ENCODE measurements around the gene SLC4A1.

Gene SLC4A1

DNA sequence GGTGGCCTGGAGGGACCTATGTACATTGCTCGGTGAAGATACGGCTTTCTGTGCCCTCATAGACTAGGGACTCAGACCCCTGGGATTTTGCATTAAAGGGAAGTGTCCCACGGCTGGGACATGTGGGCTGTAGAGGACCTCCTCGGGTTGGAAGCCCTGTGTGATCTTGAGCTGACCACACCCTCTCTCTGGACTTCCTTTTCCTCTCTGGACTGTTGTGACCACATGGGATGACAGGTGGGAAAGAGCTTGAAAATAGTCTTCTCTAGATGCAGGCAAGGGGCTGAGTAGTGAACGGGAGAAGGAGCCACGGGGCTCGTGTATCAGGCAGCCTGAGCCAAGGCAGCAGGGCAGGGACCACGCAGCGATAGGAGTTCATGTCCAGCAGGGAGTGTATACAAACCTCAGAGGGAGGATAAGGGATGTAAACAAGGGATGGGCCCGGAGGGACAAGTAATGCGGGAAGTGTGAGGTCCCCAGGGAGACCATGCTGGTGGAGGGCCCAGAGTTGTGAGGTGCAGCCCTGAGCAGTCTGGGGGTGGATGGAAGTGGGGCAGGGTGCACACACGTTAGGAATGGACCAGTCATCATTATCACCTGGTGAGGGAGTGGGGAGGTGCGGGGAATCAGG, 4.5 kb upstream of the SLC4A1 start:
- 85 to 88% methylated on average over 13 of the region's 13 CpGs for WGBS, 2 experiments
- no peak overlapping the region for H3K27ac ChIP-seq (ENCODE audit: insufficient read depth, low read depth, low read length, poor library complexity, severe bottlenecking)
- H3K27me3 ChIP-seq (ENCODE audit: control insufficient read depth, insufficient read depth, low read length, poor library complexity, severe bottlenecking) = no peaks in the 10 kb centered on the region
- peaks cover 11% of the 10 kb centered on the region for H3K4me1 ChIP-seq (ENCODE audit: control insufficient read depth, insufficient read depth, low read length)
- no peak overlapping the region for H3K4me3 ChIP-seq (ENCODE audit: insufficient read depth, low read depth, low read length)
- H3K9me3 ChIP-seq (ENCODE audit: control insufficient read depth, low read length) = no peaks in the 10 kb centered on the region
- no peaks in the 10 kb centered on the region for H3K36me3 ChIP-seq (ENCODE audit: control insufficient read depth, insufficient read depth, low read length)

DNA sequence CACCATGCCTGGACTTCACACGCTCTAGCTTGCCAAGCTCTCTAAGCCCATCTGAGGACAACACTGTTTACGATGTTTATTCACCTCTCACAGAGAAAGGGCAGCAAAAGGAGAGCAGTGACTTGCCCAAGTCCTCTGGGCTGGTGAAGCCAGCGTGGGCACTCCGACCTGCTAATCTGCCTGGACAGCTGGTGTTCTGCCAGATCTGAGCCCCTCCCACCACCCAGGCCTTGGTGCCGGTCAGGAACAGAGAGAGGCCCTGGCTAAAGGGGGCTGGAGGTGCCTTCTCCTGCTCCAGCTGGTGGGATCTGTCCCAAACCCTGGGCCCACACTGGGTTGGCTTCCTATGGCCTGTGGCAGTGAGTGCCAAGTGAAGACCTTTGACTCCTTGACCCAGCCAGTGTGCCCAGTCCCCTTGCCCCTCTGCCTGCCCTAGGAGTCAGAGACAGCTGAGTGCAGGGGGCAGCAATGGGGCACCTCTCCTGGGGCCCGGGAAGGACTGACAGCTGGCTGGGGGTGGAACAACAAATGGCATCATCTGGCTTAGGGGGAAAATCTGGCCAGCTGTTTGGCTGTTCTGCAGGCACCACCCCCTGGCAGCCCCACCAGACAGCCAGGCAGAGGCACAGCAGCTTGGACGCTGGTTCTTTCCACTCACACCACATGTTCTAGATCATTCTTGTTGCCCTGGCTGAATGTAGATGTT, 1.8 kb upstream of the SLC4A1 start:
- Histone ChIP-seq H3K27ac (ENCODE audit: insufficient read depth, low read depth, low read length, poor library complexity, severe bottlenecking) (no peak overlapping the region), H3K4me1 (ENCODE audit: control insufficient read depth, insufficient read depth, low read length) (peaks cover 11% of the 10 kb centered on the region), H3K4me3 (ENCODE audit: insufficient read depth, low read depth, low read length) (no peak overlapping the region), H3K36me3 (ENCODE audit: control insufficient read depth, insufficient read depth, low read length) (no peaks in the 10 kb centered on the region), H3K27me3 (ENCODE audit: control insufficient read depth, insufficient read depth, low read length, poor library complexity, severe bottlenecking) (no peaks in the 10 kb centered on the region), H3K9me3 (ENCODE audit: control insufficient read depth, low read length) (no peaks in the 10 kb centered on the region)
- 86 to 88% methylated on average over 7 of the region's 7 CpGs for WGBS, 2 experiments

DNA sequence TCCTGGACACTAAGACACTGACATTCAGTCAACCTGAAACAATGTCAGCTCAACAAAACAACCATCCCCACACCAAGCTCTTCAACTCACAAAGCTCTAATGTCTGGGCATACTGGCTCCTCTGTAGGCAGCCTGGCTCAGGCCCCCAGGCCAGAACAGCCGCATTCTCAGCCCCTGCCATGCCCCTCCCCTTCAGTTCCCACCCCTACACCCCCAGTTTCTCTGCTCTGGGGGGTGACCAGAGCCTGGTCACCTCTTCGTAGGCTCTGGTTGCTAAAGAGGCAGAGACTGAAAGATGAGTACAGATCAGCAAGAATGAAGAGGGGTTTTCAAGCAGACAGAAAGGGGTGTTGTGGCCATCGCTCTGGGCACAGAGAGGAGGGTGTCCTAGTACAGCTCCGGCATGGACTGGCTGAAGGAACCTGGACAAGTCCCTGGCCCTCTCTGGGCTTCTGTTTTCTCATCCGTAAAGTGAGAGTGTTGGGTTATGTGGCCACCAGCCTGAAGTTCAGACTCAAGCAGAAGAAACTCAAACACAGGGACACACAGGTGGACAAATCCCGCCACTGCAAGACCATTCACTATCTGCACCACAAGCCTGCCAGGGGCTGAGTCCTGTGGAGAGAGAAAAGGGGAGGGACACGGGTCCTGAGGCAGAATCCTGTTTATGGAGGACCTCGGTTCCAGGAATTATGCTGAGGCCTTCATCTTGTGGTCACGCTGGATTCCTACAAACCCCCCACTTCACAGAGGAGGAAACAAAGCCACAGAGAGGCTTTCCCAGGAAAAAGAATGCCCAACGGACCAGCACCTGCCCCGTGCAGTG, 987 bp upstream of the SLC4A1 start:
- WGBS, 2 experiments = 86 to 88% methylated on average over 11 of the region's 11 CpGs
- H3K36me3 ChIP-seq (ENCODE audit: control insufficient read depth, insufficient read depth, low read length) = no peaks in the 10 kb centered on the region
- no peak overlapping the region for H3K4me3 ChIP-seq (ENCODE audit: insufficient read depth, low read depth, low read length)
- H3K27me3 ChIP-seq (ENCODE audit: control insufficient read depth, insufficient read depth, low read length, poor library complexity, severe bottlenecking) = no peaks in the 10 kb centered on the region
- H3K4me1 ChIP-seq (ENCODE audit: control insufficient read depth, insufficient read depth, low read length) = peaks cover 11% of the 10 kb centered on the region
- H3K27ac ChIP-seq (ENCODE audit: insufficient read depth, low read depth, low read length, poor library complexity, severe bottlenecking) = no peak overlapping the region
- no peaks in the 10 kb centered on the region for H3K9me3 ChIP-seq (ENCODE audit: control insufficient read depth, low read length)

DNA sequence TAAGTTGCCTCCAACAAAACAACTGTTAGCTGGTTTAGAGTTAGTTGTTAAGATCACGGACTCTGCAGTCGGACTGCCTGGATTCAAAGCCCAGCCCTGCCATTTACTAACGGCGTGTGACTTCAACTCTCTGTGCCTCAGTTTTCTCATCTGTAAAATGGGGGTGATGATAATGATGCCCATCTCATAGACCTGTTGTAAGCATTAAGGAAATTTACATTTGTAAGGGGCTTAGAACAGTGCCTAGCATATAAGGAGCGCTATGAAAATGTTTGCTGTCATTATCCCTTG, 825 bp downstream of the SLC4A1 start:
- peaks cover 11% of the 10 kb centered on the region for H3K4me1 ChIP-seq (ENCODE audit: control insufficient read depth, insufficient read depth, low read length)
- no peaks in the 10 kb centered on the region for H3K36me3 ChIP-seq (ENCODE audit: control insufficient read depth, insufficient read depth, low read length)
- no peak overlapping the region for H3K27ac ChIP-seq (ENCODE audit: insufficient read depth, low read depth, low read length, poor library complexity, severe bottlenecking)
- no peaks in the 10 kb centered on the region for H3K9me3 ChIP-seq (ENCODE audit: control insufficient read depth, low read length)
- no peak overlapping the region for H3K4me3 ChIP-seq (ENCODE audit: insufficient read depth, low read depth, low read length)
- no peaks in the 10 kb centered on the region for H3K27me3 ChIP-seq (ENCODE audit: control insufficient read depth, insufficient read depth, low read length, poor library complexity, severe bottlenecking)
- WGBS, 2 experiments = 90 to 94% methylated on average over 5 of the region's 5 CpGs

DNA sequence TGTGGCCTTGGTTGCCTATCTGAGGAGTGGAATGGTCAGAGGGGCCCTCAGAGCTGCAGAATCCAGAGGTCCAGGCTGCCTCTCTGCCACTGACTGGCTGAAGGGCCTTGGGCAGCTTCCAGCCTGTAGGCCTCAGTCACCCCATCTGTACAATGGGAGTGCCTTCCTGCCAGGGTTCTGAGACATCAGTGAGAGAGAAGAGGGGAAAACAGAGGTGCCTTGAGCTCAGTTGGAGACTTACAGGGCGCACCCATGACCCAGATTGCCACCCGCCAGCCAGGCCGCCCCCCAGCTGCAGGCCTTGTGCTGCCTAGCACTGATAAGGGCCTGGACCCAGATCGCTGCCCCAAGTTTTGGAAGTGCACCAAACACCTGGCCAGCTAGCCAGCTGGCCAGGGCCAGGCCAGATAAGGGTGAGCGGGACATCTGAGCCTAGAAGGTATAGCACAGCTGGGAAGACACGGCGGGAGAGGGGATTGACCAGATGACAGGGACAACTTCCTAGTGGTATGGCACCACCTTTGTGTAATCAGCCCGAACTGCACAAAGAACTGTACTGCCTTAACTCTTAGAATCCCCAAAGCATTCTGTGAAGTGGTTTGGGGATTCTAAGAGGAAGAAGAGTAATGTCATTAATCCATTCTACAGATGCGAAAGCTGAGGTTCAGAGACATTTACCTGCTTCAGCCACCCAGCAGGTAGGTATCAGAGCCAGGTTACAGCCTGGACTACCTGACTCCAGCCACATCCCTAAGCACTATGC, 1.4 kb downstream of the SLC4A1 start:
- Histone ChIP-seq H3K4me3 (ENCODE audit: insufficient read depth, low read depth, low read length) (no peak overlapping the region), H3K27ac (ENCODE audit: insufficient read depth, low read depth, low read length, poor library complexity, severe bottlenecking) (no peak overlapping the region), H3K9me3 (ENCODE audit: control insufficient read depth, low read length) (no peaks in the 10 kb centered on the region), H3K27me3 (ENCODE audit: control insufficient read depth, insufficient read depth, low read length, poor library complexity, severe bottlenecking) (no peaks in the 10 kb centered on the region), H3K36me3 (ENCODE audit: control insufficient read depth, insufficient read depth, low read length) (no peaks in the 10 kb centered on the region), H3K4me1 (ENCODE audit: control insufficient read depth, insufficient read depth, low read length) (peaks cover 11% of the 10 kb centered on the region)
- WGBS, 2 experiments = 88 to 89% methylated on average over 9 of the region's 9 CpGs

DNA sequence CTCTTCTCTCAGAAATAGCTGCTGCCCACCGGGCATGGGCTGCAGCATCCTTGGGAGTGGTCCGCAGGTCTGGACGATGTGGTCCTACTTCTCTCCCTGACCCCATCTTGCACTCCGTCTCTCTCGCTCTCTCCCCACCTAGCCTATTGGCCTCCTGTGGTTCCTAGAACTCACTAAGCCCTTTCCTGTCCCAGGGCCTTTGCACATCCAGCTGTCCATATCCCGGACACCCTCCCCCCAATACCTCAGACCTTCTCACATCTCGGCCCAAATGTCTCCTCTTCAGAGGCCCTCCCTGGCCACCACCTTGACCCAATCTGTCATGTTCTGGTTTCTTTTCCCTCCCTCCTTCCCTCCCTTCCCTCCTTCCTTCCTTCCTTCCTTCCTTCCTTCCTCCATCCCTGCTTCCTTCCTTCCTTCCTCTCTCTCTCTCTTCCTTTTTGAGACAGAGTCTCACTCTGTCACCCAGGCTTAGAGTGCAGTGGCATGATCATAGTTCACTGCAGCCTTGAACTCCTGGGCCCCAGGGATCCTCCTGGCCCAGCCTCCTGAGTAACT, 4.5 kb downstream of the SLC4A1 start:
- H3K4me3 ChIP-seq (ENCODE audit: insufficient read depth, low read depth, low read length) = no peak overlapping the region
- H3K9me3 ChIP-seq (ENCODE audit: control insufficient read depth, low read length) = no peaks in the 10 kb centered on the region
- H3K4me1 ChIP-seq (ENCODE audit: control insufficient read depth, insufficient read depth, low read length) = peaks cover 2% of the 10 kb centered on the region
- no peaks in the 10 kb centered on the region for H3K36me3 ChIP-seq (ENCODE audit: control insufficient read depth, insufficient read depth, low read length)
- 91% methylated on average over 7 of the region's 7 CpGs for WGBS, 2 experiments
- no peaks in the 10 kb centered on the region for H3K27me3 ChIP-seq (ENCODE audit: control insufficient read depth, insufficient read depth, low read length, poor library complexity, severe bottlenecking)
- no peak overlapping the region for H3K27ac ChIP-seq (ENCODE audit: insufficient read depth, low read depth, low read length, poor library complexity, severe bottlenecking)

DNA sequence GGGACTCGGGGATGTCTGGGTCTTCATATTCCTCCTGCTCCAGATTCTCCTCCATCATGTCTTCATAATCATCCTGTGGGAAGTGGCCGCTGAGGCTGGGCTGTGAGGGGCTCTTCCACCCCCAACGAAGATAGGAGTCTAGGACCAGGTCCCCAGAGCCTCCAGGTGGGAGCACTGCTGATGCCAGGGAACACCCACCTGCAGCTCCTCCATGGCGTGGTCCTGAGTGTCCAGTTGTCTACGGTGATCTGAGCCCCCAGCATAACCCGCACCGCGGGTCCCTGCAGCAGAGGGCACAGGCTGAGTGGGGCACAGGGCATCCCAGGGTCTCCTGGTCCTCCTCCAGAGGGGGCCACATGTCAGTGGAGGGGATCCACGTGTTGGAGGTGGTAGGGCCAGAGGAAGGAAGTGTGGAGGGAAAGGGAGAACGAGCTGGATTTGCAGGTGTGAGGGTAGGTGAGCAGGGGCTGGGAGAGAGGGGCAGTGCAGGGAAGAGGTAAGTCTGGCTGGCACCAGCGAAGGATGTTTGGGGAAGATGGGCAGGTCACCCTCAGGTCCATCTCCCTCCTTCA, 5.2 kb downstream of the SLC4A1 start:
- Histone ChIP-seq H3K4me1 (ENCODE audit: control insufficient read depth, insufficient read depth, low read length) (no peaks in the 10 kb centered on the region), H3K9me3 (ENCODE audit: control insufficient read depth, low read length) (no peaks in the 10 kb centered on the region), H3K27me3 (ENCODE audit: control insufficient read depth, insufficient read depth, low read length, poor library complexity, severe bottlenecking) (no peaks in the 10 kb centered on the region), H3K27ac (ENCODE audit: insufficient read depth, low read depth, low read length, poor library complexity, severe bottlenecking) (no peak overlapping the region), H3K4me3 (ENCODE audit: insufficient read depth, low read depth, low read length) (no peak overlapping the region), H3K36me3 (ENCODE audit: control insufficient read depth, insufficient read depth, low read length) (no peaks in the 10 kb centered on the region)
- 82 to 85% methylated on average over 11 of the region's 11 CpGs for WGBS, 2 experiments

DNA sequence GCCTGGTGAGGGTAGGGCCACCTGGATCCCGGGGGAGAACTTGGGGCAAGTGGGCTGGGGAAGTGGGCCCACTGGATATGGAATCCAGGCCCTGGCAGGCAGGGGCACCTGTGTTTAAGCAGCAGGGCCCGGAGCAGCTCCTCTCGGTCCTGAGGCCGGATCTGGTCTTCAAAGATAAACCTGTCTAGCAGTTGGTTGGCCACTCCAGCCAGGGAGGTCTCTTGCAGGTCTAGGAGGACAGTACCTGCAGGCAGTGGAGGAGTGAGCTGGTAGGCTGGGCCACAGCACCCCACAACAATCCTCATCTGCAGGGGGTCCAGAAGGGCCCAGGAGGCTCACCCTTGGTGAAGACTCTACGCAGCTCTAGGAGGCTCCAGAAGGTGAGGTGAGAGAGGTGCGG, 7.6 kb downstream of the SLC4A1 start:
- H3K4me1 ChIP-seq (ENCODE audit: control insufficient read depth, insufficient read depth, low read length) = no peaks in the 10 kb centered on the region
- H3K27ac ChIP-seq (ENCODE audit: insufficient read depth, low read depth, low read length, poor library complexity, severe bottlenecking) = no peak overlapping the region
- H3K36me3 ChIP-seq (ENCODE audit: control insufficient read depth, insufficient read depth, low read length) = no peaks in the 10 kb centered on the region
- H3K4me3 ChIP-seq (ENCODE audit: insufficient read depth, low read depth, low read length) = no peak overlapping the region
- H3K9me3 ChIP-seq (ENCODE audit: control insufficient read depth, low read length) = no peaks in the 10 kb centered on the region
- 93 to 96% methylated on average over 6 of the region's 6 CpGs for WGBS, 2 experiments
- H3K27me3 ChIP-seq (ENCODE audit: control insufficient read depth, insufficient read depth, low read length, poor library complexity, severe bottlenecking) = no peaks in the 10 kb centered on the region

DNA sequence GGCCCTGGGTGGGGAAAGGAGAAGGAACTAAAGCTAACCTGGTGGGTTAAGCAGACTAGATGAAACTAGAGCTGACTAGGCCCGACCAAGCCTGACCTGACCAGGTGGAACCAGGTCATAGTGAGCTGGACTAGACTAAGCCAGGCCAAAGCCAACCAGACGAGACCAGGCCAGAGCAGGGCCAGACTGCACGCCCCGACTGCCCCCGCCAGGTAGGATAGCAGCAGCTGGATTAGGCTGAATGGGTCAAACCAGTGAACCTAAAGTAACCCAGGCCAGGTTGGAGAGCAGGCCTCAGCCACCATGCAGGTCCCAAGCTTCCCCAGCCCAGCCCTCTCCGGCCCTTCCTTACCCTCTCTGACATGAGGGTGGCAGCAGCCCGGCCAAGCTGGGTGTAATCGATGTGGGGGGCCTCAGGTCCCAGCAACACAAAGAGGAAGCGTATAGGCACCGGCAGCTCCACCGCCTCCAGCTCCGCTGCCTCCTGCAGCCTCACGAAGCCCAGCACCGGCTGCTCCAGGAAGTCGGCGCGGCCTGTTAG, 9.1 kb downstream of the SLC4A1 start:
- H3K4me1 ChIP-seq (ENCODE audit: control insufficient read depth, insufficient read depth, low read length) = no peaks in the 10 kb centered on the region
- H3K9me3 ChIP-seq (ENCODE audit: control insufficient read depth, low read length) = no peaks in the 10 kb centered on the region
- 91% methylated on average over 17 of the region's 17 CpGs for WGBS, 2 experiments
- H3K27me3 ChIP-seq (ENCODE audit: control insufficient read depth, insufficient read depth, low read length, poor library complexity, severe bottlenecking) = no peaks in the 10 kb centered on the region
- no peak overlapping the region for H3K4me3 ChIP-seq (ENCODE audit: insufficient read depth, low read depth, low read length)
- H3K36me3 ChIP-seq (ENCODE audit: control insufficient read depth, insufficient read depth, low read length) = no peaks in the 10 kb centered on the region
- H3K27ac ChIP-seq (ENCODE audit: insufficient read depth, low read depth, low read length, poor library complexity, severe bottlenecking) = no peak overlapping the region

Measured in ectodermal cell (in vitro differentiated cells).